Right lung (tissue), 5 donors: ENCODE results near the gene STUM. TPM values are rescaled to one million over a fixed set of nuclear protein-coding genes. Genes with fewer than 3 reads are reported as not detected.
"Not testable (repeated sequence)": the region's sequence is repeated elsewhere in the genome, so short reads cannot be mapped to it uniquely, and the experiment has no call there.

Experiments used
- DNase-seq, 2 donors: peaks; one replicate each; pipeline ENCODE4 v3.0.0-alpha.2; 2013
- polyA plus RNA-seq, 5 donors: library from polyadenylated mRNA; unstranded; fragments of 120-200 nt; gene quantifications; one replicate each; pipeline versions ENCODE4 v1.2.1 to v1.2.3, GENCODE V29; 2013; ENCODE audit warnings: inconsistent platforms in 1 of 5, low replicate concordance in 1 of 5; ENCODE audit not compliant: insufficient read length in 5 of 5, insufficient read depth in 1 of 5

The STUM gene
- polyA plus RNA-seq, 5 donors = 0.81 to 2.4 (median 1.3) TPM

DNA sequence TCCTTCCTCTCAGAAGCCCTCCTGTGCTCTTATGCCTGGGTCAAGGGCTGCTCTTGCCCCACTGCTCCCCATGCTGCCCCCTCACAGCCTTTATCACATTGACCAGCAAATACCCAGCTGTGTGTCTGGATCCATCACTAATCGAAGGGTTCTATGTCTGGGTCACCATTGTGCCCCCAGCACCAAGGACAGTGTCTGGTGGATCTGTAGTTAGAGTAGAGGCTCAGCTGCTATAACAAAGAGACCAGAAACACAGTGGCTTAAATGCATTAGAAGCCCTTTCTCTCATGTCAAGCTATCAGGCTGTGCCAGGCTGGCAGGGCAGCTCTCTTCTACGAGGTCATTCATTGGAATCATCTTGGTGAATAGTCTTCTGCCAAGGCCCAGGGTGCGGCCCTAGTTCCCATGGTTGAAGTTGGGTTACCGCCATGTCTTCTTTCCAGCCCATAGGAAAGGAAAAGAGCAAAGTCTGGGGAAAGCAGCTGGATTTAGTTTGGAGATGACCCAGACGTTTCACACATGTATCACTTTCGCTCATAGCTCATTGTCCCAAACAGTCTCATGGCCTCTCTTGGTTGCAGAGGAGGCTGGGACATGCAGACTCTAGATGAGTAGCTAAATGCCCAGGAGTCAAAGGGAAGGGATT lies 32.2 kb downstream of the STUM start:
- no peak for DNase-seq

DNA sequence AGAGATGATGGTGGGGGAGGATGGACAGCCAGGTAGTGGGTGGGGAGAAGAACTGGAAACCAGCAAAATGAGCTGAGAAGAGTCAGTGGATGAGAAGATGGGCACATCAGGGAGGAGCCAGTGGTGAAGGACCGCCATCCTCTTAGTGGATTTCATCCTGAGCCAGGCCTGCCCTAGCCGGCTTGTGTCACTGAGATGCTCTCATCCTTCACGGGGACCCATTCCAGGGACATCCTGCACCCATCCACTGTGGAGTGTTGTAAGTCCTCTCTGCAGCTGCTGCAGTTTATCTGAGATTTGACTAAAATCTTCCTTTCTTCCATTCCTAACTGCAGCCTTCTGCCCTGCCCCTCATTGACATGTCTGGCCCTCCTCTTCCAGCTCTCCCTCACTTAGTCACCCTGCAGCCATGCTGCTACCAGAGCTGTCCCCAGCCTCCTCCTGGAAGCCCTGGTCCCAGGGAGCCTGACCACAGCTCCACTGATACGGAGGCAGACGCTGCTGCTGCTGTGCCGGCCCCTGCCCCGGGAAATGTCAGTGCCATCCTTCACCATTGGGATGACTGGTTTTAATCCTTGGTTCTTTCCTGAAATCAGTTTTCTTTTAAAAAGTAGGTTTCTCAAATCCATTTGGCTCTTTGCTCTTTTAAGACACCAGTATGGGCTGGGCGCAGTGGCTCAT lies 33.2 kb downstream of the STUM start:
- DNase-seq = no peak

DNA sequence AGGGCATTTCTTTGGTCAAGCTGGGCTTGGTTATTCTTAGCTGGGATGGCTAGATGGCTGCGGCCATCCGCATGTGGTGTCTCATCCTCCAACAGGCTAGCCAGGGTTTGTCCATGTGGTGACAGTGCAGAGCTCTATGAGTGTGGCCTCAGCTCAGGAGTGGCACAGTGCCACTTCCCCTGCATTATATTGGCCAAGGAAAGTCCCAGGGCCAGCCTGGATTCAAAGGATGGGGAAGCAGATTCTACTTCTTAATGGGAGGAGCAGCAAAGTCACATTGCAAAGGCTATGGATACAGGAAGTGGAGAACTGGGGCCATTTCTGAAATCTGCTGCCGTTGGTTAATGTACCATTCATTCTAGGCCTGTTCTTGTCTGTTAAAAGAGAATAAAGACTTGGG lies 34.4 kb downstream of the STUM start:
- DNase-seq = no peak

DNA sequence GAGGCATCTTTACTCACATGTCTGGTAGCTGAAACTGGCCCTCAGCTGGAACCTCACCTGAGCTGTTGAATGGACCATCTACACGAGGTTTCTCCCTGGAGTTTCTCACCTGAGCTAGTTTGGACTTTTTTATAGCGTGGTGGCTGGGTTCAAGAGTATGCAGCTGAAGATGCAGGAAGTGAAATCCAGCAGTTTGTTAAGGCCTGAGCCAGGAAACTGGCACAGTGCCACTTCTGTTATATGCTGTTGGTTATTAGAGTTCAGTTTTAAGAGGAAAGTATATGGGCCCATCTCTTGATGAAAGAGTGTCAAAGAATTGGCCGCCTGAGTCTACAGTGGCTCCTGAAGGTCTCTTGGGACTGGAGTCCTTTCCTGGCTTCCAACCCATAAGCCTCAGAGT lies 35.6 kb downstream of the STUM start:
- no peak for DNase-seq

DNA sequence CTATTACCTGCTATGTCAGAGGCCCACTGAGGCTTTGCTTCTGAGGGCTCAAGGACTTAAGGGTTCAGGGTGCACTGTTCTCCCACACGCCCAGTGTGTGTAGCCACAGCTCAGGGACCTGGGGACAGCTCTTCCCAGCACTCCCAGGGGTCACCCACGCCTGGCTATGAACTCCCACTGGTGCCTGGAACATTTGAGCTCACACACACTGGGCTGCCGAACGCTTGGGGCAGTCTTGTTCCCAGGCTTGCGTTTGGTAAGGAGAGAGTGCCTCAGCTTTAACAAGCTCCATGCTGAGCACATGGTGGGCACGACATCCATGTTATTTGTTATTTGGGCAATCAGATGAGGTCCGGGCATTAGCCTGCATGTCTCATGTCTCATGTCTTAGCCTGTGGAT lies 37.6 kb downstream of the STUM start:
- DNase-seq = no peak

DNA sequence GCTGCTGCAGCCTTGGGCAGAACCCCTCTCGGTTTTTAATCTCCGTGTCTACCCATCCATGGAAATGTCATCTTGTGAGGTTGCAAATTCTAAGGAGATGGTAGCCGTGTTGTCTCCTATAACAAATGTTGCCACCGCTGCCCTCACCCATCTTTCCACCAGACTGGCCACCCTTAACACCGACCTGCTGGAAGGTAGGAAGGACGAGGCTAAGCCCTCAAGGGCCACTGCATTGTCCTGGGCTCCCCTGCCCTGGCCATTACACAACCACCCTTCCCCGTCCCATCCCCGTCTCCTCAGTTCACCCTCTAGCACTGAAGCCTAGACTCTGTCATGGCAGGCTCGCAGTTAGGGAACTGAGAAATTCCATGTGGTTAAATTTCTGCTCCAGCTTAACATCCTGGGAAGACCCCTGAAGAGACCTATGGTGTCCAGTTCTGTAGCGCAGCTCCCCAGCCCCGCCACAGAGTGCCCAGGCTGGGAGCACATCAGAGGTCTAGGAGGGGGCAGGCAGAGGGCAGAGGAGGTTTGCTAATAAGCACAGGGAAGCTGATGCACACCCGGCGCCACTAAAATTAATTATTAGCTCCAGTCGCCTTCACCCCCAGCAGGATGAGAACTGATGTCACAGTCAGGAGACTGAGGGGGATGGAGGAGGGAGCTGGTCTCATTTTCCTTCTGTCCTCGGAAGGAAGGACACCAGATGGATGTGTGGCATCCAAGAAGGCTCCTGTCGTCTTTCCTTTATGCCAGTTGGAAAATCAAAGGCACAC lies 38.3 kb downstream of the STUM start:
- no peak for DNase-seq

DNA sequence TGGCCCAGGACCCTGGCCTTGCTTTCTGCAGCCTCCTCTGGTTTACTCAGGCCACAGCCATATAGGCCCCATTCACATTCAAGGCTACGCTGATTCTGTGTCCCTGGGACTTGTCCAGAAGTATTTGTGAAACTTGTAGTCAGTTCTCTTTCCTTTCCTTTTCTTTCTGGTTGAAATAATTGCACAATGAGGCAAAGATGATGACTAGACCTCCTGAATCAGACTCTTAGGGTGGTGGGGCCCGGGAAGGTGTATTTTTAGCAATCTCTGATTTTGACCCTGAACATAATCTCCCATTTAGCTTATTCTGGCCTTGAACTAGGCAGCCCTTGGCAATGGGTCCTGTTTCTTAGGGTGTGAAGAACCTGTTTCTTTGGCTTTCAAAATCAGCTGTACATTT lies 39.9 kb downstream of the STUM start:
- DNase-seq = no peak

DNA sequence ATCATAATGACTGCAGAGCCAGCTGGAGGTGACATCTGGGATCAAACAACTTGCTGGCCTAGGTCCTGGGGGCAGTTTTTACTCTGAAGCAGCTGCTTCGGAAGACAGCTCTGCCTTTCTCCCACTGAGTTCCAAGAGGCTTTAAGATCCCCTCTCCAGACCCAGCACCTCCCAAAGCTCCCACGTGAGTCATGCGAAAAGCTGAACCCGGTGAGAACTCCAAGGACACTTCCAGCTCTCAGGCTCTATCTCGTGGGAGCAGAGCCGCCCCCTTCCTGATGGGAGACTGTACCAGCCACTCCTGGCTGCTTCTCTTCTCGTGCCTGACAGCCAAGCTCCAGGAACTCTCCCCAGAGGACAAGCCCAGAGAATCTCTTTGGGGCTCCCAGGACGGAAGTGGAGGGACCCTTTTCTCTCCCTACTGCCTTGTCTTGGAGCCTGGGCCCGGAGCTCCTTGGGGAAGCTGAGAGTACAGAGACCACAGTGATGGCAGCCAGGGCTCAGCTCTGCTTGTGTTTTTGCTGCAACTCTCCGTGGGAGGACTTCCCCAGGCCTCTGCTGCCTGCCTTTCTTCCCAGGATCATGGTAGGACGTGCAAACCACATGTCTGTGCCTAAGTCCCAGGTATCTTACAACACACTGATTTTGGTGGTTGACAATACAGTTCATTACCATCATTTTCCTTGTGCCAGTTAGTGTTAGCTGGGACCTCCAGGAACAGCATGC lies 40.6 kb downstream of the STUM start:
- no peak for DNase-seq

DNA sequence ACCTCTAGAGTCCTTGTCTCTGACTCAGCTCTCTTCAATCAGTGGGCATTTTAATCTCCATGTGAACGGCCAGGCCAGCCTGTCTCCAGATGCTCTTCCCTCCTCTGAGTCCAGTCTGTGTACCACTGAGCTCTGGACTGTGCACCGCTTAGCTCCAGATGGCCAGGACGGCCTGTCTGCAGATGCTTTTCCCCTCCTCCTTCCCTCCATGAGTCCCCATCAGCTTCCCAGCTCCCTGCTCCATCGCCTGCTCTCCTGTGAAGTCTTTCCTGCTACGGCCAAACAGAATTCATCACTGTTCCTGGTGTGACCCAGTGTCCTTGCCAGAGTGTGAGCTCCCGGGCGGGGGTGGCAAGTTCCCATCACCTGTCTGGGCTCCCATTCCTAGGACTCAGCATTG lies 42.0 kb downstream of the STUM start:
- DNase-seq = no peak

DNA sequence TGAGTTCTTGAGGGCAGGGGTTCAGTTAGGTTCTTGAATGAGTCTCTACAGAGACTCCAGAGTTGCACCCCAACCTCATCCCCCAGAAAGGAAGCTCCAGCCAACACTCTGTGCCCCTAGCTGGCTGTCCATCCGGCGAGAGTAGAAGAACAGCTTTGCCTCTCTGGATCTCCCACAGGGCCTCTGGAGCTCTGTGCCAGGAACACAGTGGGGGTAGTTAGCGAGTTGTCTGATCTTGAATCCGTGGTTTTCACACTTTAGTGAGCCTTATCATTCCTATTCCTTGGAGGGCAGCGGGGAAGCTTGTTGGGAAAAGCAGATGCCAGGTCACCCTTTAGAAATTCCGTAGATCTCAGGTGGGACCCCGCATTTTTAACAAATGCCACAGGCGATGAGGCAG lies 45.0 kb downstream of the STUM start:
- no peak for DNase-seq

DNA sequence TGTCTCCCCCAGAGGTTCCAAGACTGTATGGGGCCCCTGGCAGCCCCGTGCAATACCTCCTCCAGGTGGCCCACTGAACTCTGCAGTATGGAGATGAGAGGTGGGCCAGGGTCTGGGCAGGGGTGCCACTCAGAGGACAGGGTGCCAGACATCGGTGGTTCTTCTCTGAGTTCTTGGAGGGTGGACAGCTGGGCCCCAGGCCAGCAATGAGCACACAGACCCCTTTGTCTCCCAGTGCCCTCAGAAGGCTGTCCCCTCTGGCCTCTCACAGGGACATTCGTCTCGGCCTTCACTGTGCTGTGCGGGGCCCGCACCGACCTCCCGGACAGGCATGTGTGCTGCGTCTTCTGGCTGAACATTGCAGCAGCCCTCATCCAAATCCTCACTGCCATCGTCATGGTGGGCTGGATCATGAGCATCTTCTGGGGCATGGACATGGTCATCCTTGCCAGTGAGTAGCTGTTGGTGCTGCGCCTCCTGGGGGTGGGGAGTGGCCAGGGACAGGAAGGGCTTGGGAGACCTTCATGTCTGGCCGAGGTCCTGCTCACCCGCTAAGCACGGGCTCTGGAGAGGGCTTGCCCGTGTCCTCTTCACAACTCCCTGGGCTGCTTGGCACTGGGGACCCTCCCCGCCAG lies 48.1 kb downstream of the STUM start:
- DNase-seq = no peak

DNA sequence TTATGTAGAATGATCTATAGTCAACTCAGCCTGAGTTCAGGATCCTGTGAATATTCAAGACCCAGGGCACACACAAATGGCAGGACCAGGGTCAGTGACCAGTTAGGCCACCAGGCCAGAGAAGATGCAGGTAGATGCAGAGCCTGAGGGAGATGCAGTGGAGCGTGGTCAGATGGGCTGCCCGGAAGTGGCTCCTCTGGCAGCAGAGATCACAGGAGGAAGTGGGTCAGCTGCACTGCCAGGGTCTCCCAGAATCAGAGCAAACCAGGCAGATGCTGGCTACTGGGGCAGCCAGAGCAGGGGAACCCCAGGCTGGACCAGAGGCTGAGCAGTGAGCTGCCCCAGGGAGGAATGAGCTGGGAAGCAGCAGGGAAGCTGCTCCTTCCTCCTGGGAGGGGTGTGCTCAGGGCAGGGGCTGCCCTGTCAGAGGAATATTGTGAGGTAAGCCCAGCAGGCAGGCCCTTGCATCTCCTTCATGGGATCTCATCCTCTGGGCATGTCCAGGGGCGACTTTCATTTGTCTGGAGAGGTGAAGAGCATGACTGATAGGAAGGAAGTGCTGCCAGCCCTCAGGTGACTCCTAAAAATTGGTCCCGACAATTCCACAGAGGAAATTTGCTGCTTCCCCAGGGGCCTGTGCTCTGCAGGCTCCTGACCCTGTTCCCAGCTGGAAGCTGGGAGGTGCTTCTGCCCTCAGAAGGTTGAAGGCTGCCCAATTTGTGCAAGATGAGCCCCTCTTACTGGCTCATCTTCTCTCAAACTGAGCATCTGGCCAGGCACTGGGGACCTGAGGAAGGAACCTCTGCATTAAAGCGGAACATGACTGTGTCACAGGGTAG lies 49.3 kb downstream of the STUM start:
- DNase-seq = no peak

DNA sequence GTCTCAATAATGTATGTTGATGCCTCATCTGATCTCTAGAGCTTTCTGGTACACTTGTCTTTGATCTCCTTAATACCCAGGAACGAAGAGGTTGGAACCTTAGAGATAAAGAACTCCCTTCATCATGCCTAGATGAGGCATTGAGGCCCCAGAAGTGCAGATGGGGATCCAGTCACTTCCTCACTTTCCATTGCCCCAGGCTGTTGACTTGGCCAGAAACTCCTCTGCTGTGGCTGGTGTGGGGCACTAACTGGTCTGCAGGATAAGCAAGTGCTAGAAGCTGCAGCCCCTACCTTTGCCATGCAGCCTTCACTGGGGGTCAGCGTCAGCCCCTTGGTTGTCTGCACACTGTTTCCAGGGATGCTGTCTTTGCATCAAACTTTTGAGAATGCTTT lies 49.9 kb downstream of the STUM start:
- no peak for DNase-seq

DNA sequence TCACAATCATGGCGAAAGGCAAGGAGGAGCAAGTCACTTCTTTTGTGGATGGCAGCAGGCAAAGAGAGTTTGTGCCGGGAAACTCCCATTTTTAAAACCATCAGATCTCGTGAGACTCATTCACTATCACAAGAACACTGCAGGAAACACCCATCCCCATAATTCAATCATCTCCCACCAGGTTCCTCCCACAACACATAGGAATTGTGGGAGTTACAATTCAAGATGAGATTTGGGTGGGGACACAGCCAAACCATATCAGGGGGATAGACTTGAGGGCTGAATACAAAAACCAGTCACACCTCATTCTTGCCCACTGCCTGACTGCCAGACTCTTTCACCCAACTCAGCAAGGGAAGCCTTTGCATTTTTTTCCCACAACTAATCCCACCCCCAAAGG lies 50.4 kb downstream of the STUM start:
- not testable (repeated sequence) for DNase-seq

DNA sequence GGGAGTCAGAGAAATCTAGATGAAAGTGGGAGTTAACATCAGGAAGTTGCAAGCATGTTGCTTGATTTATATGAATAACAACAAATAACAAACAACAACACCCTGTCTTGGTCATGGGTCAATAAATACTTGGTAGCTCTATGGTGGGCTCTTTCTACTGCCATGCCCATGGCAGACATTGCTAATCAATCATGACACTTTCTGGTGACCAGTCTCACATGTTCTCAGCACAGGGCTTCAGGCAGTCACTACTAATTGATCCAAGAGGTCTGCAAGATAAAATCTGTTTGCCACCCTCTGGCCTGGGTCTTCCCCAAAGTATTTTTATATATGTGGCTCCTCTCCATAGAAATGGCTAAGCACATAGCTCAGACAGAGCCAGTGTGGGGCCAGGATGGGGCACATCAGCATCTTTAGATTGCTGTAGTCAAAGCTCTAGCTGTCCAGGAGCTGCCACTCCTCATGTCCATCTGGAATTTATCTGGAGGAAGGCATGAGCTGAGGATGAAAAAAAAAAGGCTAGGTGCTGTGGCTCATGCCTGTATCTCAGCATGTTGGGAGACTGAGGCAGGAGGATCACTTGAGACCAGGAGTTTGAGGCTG lies 51.2 kb downstream of the STUM start:
- no peak for DNase-seq

DNA sequence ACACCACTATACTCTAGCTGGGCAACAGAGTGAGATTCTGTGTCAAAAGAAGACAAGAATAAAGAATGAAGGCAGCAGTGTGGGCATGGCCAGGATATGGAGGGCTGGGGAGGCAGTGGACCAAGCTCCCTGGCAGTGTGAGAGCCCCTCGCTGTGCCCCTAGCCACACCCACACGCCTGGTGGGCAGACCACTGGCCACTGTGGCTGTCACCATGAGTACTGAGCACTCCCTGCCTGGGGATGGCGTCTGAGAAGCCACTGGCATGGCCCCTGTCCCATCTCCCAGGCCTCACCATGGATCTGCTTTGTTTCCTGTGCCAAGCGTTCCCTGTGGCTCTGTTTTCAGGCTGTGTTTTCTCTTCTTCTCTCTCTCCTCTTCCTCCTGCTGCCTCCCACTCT lies 51.7 kb downstream of the STUM start:
- no peak for DNase-seq

DNA sequence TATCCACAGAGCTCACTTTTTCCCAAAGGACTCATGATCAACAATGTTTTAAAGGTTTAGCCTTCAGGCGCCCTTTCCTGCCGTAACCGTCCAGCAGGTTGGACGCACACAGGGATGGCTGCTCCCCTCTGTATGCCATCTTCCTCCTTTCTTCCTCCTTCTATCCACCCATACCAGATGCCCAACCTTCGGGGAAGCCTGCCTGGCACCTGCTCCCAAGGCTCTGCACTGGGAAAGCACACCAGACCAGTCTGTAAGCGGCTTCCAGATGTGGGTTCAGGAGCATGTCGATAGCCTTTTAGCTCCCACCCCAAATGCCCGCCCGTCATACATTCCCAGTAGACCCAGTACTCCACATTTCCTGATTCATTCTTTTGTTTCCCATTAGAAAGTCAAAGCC lies 52.9 kb downstream of the STUM start:
- no peak for DNase-seq

DNA sequence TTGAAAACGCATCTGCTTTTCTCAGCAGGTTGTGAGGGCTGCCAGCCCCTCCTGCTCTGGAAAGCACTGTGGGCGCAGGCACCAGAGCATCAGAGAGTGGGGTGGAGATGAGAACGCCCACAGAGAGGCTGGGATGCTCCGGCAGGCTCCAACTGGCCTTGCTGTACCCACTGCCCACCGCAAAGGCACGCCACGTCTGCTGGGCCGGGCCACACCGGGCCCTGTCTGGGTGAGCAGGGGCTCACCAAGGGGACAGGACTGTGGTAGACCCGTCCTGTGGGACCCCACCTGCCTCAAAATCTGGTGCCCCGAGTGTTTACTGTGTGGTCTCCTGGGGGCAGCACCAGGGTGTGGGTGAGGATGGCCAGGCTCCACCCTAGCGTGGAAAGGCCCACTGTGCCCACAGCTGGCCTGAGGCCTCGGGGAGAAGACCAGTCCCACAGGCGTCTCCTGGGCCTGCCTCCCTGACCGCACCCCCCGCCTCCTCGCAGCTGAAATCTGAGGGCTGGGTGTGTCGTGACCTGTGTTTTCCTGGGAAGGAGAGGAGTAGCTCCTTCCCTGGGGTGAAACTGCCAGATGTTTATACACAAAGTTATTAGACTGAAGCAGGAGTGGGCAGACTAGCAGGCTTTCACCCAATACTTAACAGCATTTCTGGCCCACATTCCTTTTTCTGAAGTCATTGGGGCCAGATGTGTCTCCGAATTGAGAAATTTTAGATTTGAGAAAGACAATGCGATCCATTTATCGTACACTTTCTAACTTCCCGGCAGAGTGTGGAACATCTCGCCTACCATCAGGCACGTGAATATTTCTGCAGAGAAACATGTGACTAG lies 53.8 kb downstream of the STUM start:
- DNase-seq = peak in 1 of 2 donors; percentile 18

DNA sequence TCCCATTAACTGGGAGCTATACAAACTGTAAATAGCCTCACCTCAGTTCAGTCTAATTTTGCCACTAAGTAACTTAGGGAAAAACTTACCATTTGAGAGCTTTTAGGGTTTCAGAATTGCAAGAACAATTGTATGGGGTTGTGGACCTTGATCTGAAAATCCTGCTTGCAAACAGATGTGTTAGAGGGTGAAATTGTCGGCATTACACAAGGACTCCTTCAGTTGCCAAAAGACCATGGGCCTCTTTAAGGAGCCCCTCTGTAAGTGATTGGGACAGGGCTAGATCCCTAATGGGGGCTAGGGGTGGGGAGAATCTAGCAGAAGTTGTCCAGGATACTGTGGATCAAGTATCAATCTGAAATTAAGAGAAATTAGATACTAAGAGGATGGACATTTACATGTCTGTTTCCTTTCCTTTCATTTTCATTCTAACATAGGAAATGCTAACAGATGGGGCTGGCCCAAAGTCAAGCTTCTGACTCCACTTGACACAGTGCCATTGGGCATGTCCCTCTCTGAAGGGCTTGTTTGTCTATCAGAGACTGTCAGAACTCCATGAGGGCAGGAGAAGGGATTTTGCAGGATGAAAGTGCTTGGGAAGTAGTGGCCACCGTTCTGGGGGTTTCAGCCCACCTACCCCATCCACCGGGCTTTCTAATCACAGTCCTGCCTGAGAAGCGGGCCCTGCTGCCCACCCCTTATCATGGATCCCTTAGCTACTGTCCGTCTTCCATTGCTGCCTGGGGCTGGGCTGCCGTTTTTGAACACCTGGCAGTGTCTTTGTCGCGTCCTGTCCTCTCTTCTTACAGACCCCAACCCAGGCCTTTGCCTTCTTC lies 54.7 kb downstream of the STUM start:
- DNase-seq = peak in 1 of 2 donors; percentile 53
